DOHH2 (cell line): Measurements from ENCODE around the gene HOXB7.

Experiments used
- H3F3A ChIP-seq: fragments of 200-600 bp; sonication (generic), shearing (Covaris generic); 2 replicates; pipeline ENCODE4 v1.6.0; 2016; ENCODE audit warnings: antibody characterized with exemption, mild to moderate bottlenecking; ENCODE audit not compliant: control insufficient read depth, insufficient read depth
- H3K27ac ChIP-seq: fragments of 200-600 bp; sonication (generic); 2 replicates; pipeline ENCODE4 v1.5.1; 2014; ENCODE audit warnings: low read depth, mild to moderate bottlenecking, low read length, moderate library complexity
- H3K27me3 ChIP-seq: fragments of 200-600 bp; sonication (generic); 2 replicates; pipeline ENCODE4 v1.6.1; 2014; ENCODE audit warnings: mild to moderate bottlenecking, low read length, mixed read lengths; ENCODE audit not compliant: control insufficient read depth
- H3K36me3 ChIP-seq: fragments of 200-600 bp; sonication (generic); 2 replicates; pipeline ENCODE4 v1.6.1; 2014; ENCODE audit warnings: mild to moderate bottlenecking, low read length, moderate library complexity, mixed read lengths; ENCODE audit not compliant: control insufficient read depth
- H3K4me1 ChIP-seq: fragments of 200-600 bp; sonication (generic); 2 replicates; pipeline ENCODE4 v1.6.1; 2014; ENCODE audit warnings: mild to moderate bottlenecking, low read length, mixed read lengths; ENCODE audit not compliant: control insufficient read depth
- H3K4me2 ChIP-seq: fragments of 200-600 bp; sonication (generic); 2 replicates; pipeline ENCODE4 v1.6.0; 2014; ENCODE audit warnings: mild to moderate bottlenecking, low read length, moderate library complexity
- H3K4me3 ChIP-seq: fragments of 200-600 bp; sonication (generic); 2 replicates; pipeline ENCODE4 v1.5.1; 2014; ENCODE audit warnings: mild to moderate bottlenecking, low read length, mixed read lengths
- H3K79me2 ChIP-seq: fragments of 200-600 bp; sonication (generic); 2 replicates; pipeline ENCODE4 v1.6.1; 2014; ENCODE audit warnings: mild to moderate bottlenecking, low read length, mixed read lengths; ENCODE audit not compliant: control insufficient read depth
- H3K9me2 ChIP-seq: fragments of 200-600 bp; sonication (generic); replicated peaks from 2 replicates; pipeline ENCODE4 v1.6.1; 2014; ENCODE audit warnings: mild to moderate bottlenecking, low read length, mixed read lengths; ENCODE audit not compliant: control insufficient read depth
- H3K9me3 ChIP-seq: fragments of 200-600 bp; sonication (generic); 2 replicates; pipeline ENCODE4 v1.6.1; 2014; ENCODE audit warnings: antibody characterized with exemption, low read length, mixed read lengths; ENCODE audit not compliant: control insufficient read depth, insufficient read depth
- H4K20me1 ChIP-seq: fragments of 200-600 bp; sonication (generic); 2 replicates; pipeline ENCODE4 v1.6.0; 2014; ENCODE audit warnings: low read depth, mild to moderate bottlenecking, antibody characterized with exemption, low read length, moderate library complexity; ENCODE audit not compliant: control insufficient read depth, insufficient read depth
- EZH2phosphoT487 ChIP-seq: fragments of 200-600 bp; sonication (generic); IDR thresholded peaks from 2 replicates; pipeline ENCODE4 v1.6.1; 2017; ENCODE audit warnings: borderline replicate concordance, mild to moderate bottlenecking, antibody characterized with exemption, low read length, moderate library complexity, mixed read lengths
- TF ChIP-seq, protein P1 (sequence below): fragments of 200-600 bp; sonication (generic); IDR thresholded peaks from one replicate; pipeline ENCODE4 v1.5.1; 2014; ENCODE audit warnings: antibody characterized with exemption, mild to moderate bottlenecking, low read depth, low read length; ENCODE audit not compliant: poor library complexity, severe bottlenecking

Gene HOXB7

DNA sequence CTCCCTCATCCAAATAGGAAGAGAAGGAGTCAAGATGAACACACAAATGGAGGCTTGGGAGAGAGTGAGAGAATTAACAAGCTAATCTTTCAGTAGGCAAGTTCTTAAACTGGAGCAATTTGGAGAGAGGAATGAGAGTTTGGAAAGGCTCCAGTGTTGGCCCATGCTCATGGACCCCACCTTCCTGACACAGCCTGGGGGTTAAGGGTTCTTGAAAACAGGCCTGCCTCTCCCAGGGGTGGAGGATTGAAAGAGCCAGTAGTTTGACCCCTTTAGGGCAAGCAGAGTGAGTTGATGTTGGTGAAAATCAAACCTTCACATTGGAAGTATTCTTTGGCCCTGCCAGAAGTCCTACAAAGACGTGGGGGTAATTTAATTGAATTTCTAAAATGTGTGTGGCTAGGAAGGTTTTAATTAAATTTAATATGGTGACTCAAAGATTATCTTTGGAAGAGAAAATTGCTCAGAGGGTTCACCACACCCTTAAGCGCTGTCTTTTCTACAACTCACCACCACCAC, 26.5 kb downstream of the HOXB7 start:
- Histone ChIP-seq H3K4me3 (no peak overlapping the region), H3K9me2 (no peaks in the 10 kb centered on the region), H3K27me3 (peaks cover 95% of the 10 kb centered on the region), H3K79me2 (no peaks in the 10 kb centered on the region), H4K20me1 (peaks cover 7% of the 10 kb centered on the region; the same call in 1 of the 2 replicates), H3K4me1 (peaks cover 29% of the 10 kb centered on the region), H3K36me3 (no peaks in the 10 kb centered on the region), H3K4me2 (no peak overlapping the region), H3K9me3 (no peaks in the 10 kb centered on the region), H3K27ac (no peak overlapping the region), H3F3A (peaks cover 9% of the 10 kb centered on the region; the same call in 1 of the 2 replicates)
- TF ChIP-seq, protein P1, sequence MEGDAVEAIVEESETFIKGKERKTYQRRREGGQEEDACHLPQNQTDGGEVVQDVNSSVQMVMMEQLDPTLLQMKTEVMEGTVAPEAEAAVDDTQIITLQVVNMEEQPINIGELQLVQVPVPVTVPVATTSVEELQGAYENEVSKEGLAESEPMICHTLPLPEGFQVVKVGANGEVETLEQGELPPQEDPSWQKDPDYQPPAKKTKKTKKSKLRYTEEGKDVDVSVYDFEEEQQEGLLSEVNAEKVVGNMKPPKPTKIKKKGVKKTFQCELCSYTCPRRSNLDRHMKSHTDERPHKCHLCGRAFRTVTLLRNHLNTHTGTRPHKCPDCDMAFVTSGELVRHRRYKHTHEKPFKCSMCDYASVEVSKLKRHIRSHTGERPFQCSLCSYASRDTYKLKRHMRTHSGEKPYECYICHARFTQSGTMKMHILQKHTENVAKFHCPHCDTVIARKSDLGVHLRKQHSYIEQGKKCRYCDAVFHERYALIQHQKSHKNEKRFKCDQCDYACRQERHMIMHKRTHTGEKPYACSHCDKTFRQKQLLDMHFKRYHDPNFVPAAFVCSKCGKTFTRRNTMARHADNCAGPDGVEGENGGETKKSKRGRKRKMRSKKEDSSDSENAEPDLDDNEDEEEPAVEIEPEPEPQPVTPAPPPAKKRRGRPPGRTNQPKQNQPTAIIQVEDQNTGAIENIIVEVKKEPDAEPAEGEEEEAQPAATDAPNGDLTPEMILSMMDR: no peak
- no peak for TF ChIP-seq EZH2phosphoT487

GRCh38 chr17:48583708-48584222, 27.1 kb downstream of the HOXB7 start:
- Histone ChIP-seq H3K4me1 (peaks cover 34% of the 10 kb centered on the region), H4K20me1 (peaks cover 7% of the 10 kb centered on the region; the same call in 1 of the 2 replicates), H3K27ac (no peak overlapping the region), H3K9me2 (no peaks in the 10 kb centered on the region), H3K4me3 (no peak overlapping the region), H3K27me3 (peaks cover 94% of the 10 kb centered on the region), H3K4me2 (no peak overlapping the region), H3K9me3 (no peaks in the 10 kb centered on the region), H3F3A (peaks cover 9% of the 10 kb centered on the region; the same call in 1 of the 2 replicates), H3K79me2 (no peaks in the 10 kb centered on the region), H3K36me3 (no peaks in the 10 kb centered on the region)
- TF ChIP-seq EZH2phosphoT487: no peak
- TF ChIP-seq, protein P1: no peak

GRCh38 chr17:48582750-48583069, 28.1 kb downstream of the HOXB7 start:
- TF ChIP-seq, protein P1: no peak
- TF ChIP-seq EZH2phosphoT487: no peak
- Histone ChIP-seq H3K27ac (no peak overlapping the region), H3K79me2 (peaks cover under 1% of the 10 kb centered on the region), H4K20me1 (peaks cover 7% of the 10 kb centered on the region; the same call in 1 of the 2 replicates), H3K27me3 (peaks cover 83% of the 10 kb centered on the region), H3K4me1 (peaks cover 34% of the 10 kb centered on the region), H3K9me2 (no peaks in the 10 kb centered on the region), H3F3A (peaks cover 9% of the 10 kb centered on the region; the same call in 1 of the 2 replicates), H3K4me2 (no peak overlapping the region), H3K9me3 (no peaks in the 10 kb centered on the region), H3K4me3 (no peak overlapping the region), H3K36me3 (no peaks in the 10 kb centered on the region)
